GM12878 (cell line): ENCODE data around the gene ZNF790. TPM values are rescaled to one million over a fixed set of nuclear protein-coding genes. Genes with fewer than 3 reads are reported as not detected.
A peak's percentile ranks its signal among the peaks of the same experiment; 100 is the strongest.

Source experiments
- ATAC-seq: fragments of 200-7000 bp; cut with Tn5 transposase; 3 replicates; pipeline ENCODE4 v1.9.1; 2020; ENCODE audit warnings: mild to moderate bottlenecking, moderate library complexity
- BruUV-seq: library from RNA; stranded (reverse); fragments of 400-500 nt; replicated peaks from 2 replicates; lab custom pipeline; 2021; lab: Mats Ljungman, UMichigan
- CTCF ChIA-PET: fragments of 300-600 bp; sonication (Branson Sonifier 250); formaldehyde crosslinking; extraction: SDS; loops from one replicate; lab custom pipeline; 2021; ENCODE audit warnings: inconsistent platforms; lab: Yijun Ruan, JAX
- POLR2A ChIA-PET: fragments of 350-600 bp; formaldehyde crosslinking; extraction: SDS; loops from one replicate; lab custom pipeline; 2021; ENCODE audit warnings: inconsistent platforms; lab: Charles Lee
- RAD21 ChIA-PET: fragments of 300-600 bp; sonication (Branson Sonifier 250); formaldehyde crosslinking; loops from one replicate; lab custom pipeline; 2023; ENCODE audit warnings: antibody characterized with exemption; ENCODE audit not compliant: unreplicated experiment; lab: Charles Lee
- SMC1A ChIA-PET: fragments of 300-600 bp; sonication (Branson Sonifier 250); formaldehyde crosslinking; loops from one replicate; lab custom pipeline; 2023; ENCODE audit not compliant: unreplicated experiment, uncharacterized antibody; lab: Charles Lee
- DNase-seq: peaks from one replicate; pipeline ENCODE4 v3.0.0-alpha.2; 2011; ENCODE audit warnings: low read depth, low spot score
- FAIRE-seq: peaks from 3 replicates; lab custom pipeline; 2011; peaks lifted over from hg19 to GRCh38; lab: Jason Lieb, UNC
- H2AFZ ChIP-seq: 2 replicates; pipeline ENCODE4 v1.6.0; 2011; ENCODE audit warnings: low read depth, low read length, control low read depth; ENCODE audit not compliant: control insufficient read depth
- H3K27ac ChIP-seq: 2 replicates; pipeline ENCODE4 v1.5.1; 2011; ENCODE audit warnings: control low read depth; ENCODE audit not compliant: control insufficient read depth, insufficient read depth
- H3K27me3 ChIP-seq, 2 experiments: replicated peaks in 1 of 2; 2 replicates each; pipeline versions ENCODE4 v1.6.0 to v1.6.1; 2011; ENCODE audit warnings: low read length in 1 of 2; ENCODE audit not compliant: control insufficient read depth in 2 of 2, insufficient read depth in 2 of 2
- H3K36me3 ChIP-seq, 2 experiments: 2 replicates each; pipeline ENCODE4 v1.5.1; 2011; ENCODE audit warnings: low read length in 1 of 2; ENCODE audit not compliant: control insufficient read depth in 2 of 2, insufficient read depth in 2 of 2
- H3K4me1 ChIP-seq: 2 replicates; pipeline ENCODE4 v1.6.1; 2011; ENCODE audit warnings: mild to moderate bottlenecking, low read length, moderate library complexity, mixed read lengths; ENCODE audit not compliant: control insufficient read depth, insufficient read depth
- H3K4me2 ChIP-seq: 2 replicates; pipeline ENCODE4 v1.6.0; 2011; ENCODE audit warnings: control low read depth; ENCODE audit not compliant: control insufficient read depth, insufficient read depth
- H3K4me3 ChIP-seq: fragments of 200-600 bp; sonication (generic); 2 replicates; pipeline ENCODE4 v1.5.1; 2016
- H3K79me2 ChIP-seq: 2 replicates; pipeline ENCODE4 v1.6.0; 2011; ENCODE audit warnings: low read length; ENCODE audit not compliant: control insufficient read depth, insufficient read depth
- H3K9ac ChIP-seq: 2 replicates; pipeline ENCODE4 v1.8.0; 2011; ENCODE audit warnings: low read length, control low read depth, mixed read lengths; ENCODE audit not compliant: control insufficient read depth, insufficient read depth
- H3K9me3 ChIP-seq: replicated peaks from 3 replicates; pipeline ENCODE4 v1.5.1; 2011; ENCODE audit warnings: mild to moderate bottlenecking, low read length; ENCODE audit not compliant: control insufficient read depth, insufficient read depth
- H4K20me1 ChIP-seq: 2 replicates; pipeline ENCODE4 v1.6.0; 2011; ENCODE audit not compliant: control insufficient read depth, insufficient read depth
- CBX5 ChIP-seq: sonication (generic); IDR thresholded peaks from 2 replicates; pipeline ENCODE4 v1.6.1; 2016; ENCODE audit warnings: low read depth, moderate library complexity, mild to moderate bottlenecking, inconsistent platforms
- ELK1 ChIP-seq: IDR thresholded peaks from 2 replicates; pipeline ENCODE4 v1.6.1; 2012; ENCODE audit warnings: low read depth, low read length, improper control_type of control experiment
- IRF4 ChIP-seq: IDR thresholded peaks from 2 replicates; pipeline ENCODE4 v1.6.1; 2011; ENCODE audit warnings: low read depth, low read length
- KAT2A ChIP-seq: conservative IDR thresholded peaks from 2 replicates; pipeline ENCODE4 v1.6.1; 2011; ENCODE audit warnings: low read depth, low read length; ENCODE audit not compliant: control insufficient read depth
- PAX5 ChIP-seq: IDR thresholded peaks from 2 replicates; pipeline ENCODE4 v1.6.1; 2011; ENCODE audit warnings: low read depth, low read length, borderline replicate concordance
- PRDM15 ChIP-seq: fragments of 450-650 bp; formaldehyde crosslinking; IDR thresholded peaks from 2 replicates; pipeline ENCODE4 v1.4.0; 2020; ENCODE audit warnings: mild to moderate bottlenecking, moderate library complexity
- SRF ChIP-seq, 2 experiments: IDR thresholded peaks; 2 replicates each; pipeline ENCODE4 v1.6.1; 2011; ENCODE audit warnings: low read depth in 2 of 2, low read length in 2 of 2, mild to moderate bottlenecking in 1 of 2, moderate library complexity in 1 of 2
- ZBED1 ChIP-seq: IDR thresholded peaks from 2 replicates; pipeline ENCODE4 v1.6.1; 2016; ENCODE audit warnings: borderline replicate concordance
- WGBS: methylation state at CpG from one replicate; pipeline ENCODE4 v1.1.6; 2016; ENCODE audit warnings: low lambda C conversion rate; ENCODE audit not compliant: insufficient replicate concordance, insufficient coverage; ENCODE audit errors: missing lambda C conversion rate; 5-methylcytosine and 5-hydroxymethylcytosine counted together
- in situ Hi-C: fragments of 300-500 bp; cut with MboI; formaldehyde crosslinking; loops from 9 replicates; pipeline ENCODE4 v1.14.3; 2018; ENCODE audit warnings: mixed read lengths
- intact Hi-C: fragments of 100-400 bp; cut with micrococcal nuclease; formaldehyde crosslinking; loops from one replicate; pipeline ENCODE4 v1.14.2; 2022; ENCODE audit not compliant: unreplicated experiment
- polyA plus RNA-seq, 11 experiments: library from polyadenylated mRNA; depleted of rRNA in 4 of 11; unstranded in 6 of 11; stranded (reverse) in 5 of 11; fragments of >200 nt; fragmentation: Nextera tagmentation in 4 of 11; fragmentation: Illumina TruSeq in 1 of 11; extraction: Ambion mirVana in 4 of 11; extraction: Trizol in 1 of 11; gene quantifications; 1 replicate in 1 of 11; 2 replicates in 10 of 11; pipeline versions ENCODE4 v1.2.1 to v1.2.3, GENCODE V29; 2011 to 2016; ENCODE audit warnings: inconsistent platforms in 2 of 11, missing spikeins in 2 of 11, low read depth in 1 of 11
- total RNA-seq, 4 experiments: library from RNA; depleted of rRNA in 3 of 4; stranded (reverse); fragments of >200 nt in 3 of 4; fragmentation: Illumina TruSeq in 1 of 4; extraction: Trizol in 1 of 4; gene quantifications; 2 replicates each; pipeline versions ENCODE4 v1.2.1 to v1.2.3, GENCODE V29; 2013 to 2021

Gene ZNF790
- total and polyA plus RNA-seq, 10 of the 15 experiments (the other 5 are each of a cell fraction or from before 2014, with no cell fraction given), result 0.87 to 5.2 (median 2.9) TPM

- Histone ChIP-seq H3K27me3 (no peaks in the 10 kb centered on the region), H3K79me2 (0 out of 2 replicates have a peak, but pooled peaks cover 2% of the 10 kb centered on the region), H3K36me3 (peaks cover 0 to 3% of the 10 kb centered on the region in 2 experiments; a peak in 1 of 4 replicates), H4K20me1 (no peaks in the 10 kb centered on the region), H3K4me2 (peak overlapping the region; percentile 90), H3K9me3 (peaks cover 21% of the 10 kb centered on the region), H3K9ac (peak overlapping the region; percentile 71), H3K4me3 (peak overlapping the region; percentile 79), H3K4me1 (0 out of 2 replicates have a peak, but pooled peaks cover 3% of the 10 kb centered on the region), H3K27ac (peak overlapping the region; percentile 69), H2AFZ (peak overlapping the region; percentile 83)
- TF ChIP-seq PAX5 (no peak), CBX5 (0 out of 2 replicates have a peak, but pooled peaks have one; percentile 8)
- CTCF ChIA-PET, result interaction anchor here (0.6 to 1.3 kb wide), 2 partner anchors 13 to 17 kb away, joined by 4 read pairs; partner anchors contain the start of gene ZNF345
- POLR2A ChIA-PET, result interaction anchor here (1.0 to 3.3 kb wide), 2 partner anchors 12 to 150 kb away, joined by 4 to 37 read pairs; partner anchors contain the start of genes ZNF345 and ZNF567
- no TSS peak for BruUV-seq
- in situ Hi-C loops, result no loop called here
- SMC1A ChIA-PET, result interaction anchor here (1.2 to 4.6 kb wide), 2 partner anchors 12 to 15 kb away, joined by 3 to 37 read pairs; partner anchors contain the start of gene ZNF345
- DNase-seq, result no peak
- ATAC-seq, result no peak
- intact Hi-C loops, result loop anchor here (5.0 kb wide), 1 partner anchor 65 kb away; the partner anchor contains the start of gene ZNF850
- RAD21 ChIA-PET, result interaction anchor here (3.0 kb wide), 1 partner anchor 12 kb away, joined by 38 read pairs; the partner anchor contains the start of gene ZNF345
- no peak for FAIRE-seq
- 25% methylated on average over 8 of the region's 8 CpGs for WGBS
Measured at GRCh38 chr19:36837176-36837905, 846 bp downstream of the ZNF790 start.

- H2AFZ ChIP-seq, result no peak overlapping the region
- H3K79me2 ChIP-seq, result no peaks in the 10 kb centered on the region
- ChIA-PET SMC1A (no interaction called here), CTCF (no interaction called here), POLR2A (no interaction called here), RAD21 (no interaction called here)
- no peak overlapping the region for H3K4me2 ChIP-seq
- no peak overlapping the region for H3K4me3 ChIP-seq
- H3K27ac ChIP-seq, result no peak overlapping the region
- in situ Hi-C loops, result no loop called here
- peaks cover 0 to 6% of the 10 kb centered on the region in 2 experiments; a peak in 1 of 4 replicates for H3K36me3 ChIP-seq
- no peaks in the 10 kb centered on the region for H4K20me1 ChIP-seq
- H3K9ac ChIP-seq, result no peak overlapping the region
- WGBS, result 100% methylated on average over 2 of the region's 2 CpGs
- FAIRE-seq (no peak), DNase-seq (no peak), ATAC-seq (no peak)
- no TSS peak for BruUV-seq
- peaks cover 36% of the 10 kb centered on the region for H3K9me3 ChIP-seq
- H3K4me1 ChIP-seq, result no peaks in the 10 kb centered on the region
- intact Hi-C loops, result no loop called here
- H3K27me3 ChIP-seq, result no peaks in the 10 kb centered on the region
- no peak for TF ChIP-seq PRDM15
- TF ChIP-seq KAT2A, result no peak
- TF ChIP-seq IRF4, result no peak
- no peak for TF ChIP-seq ZBED1
- no peak for TF ChIP-seq SRF (IDR thresholded peaks at IDR 0.05; ENCODE audit: low read depth in 2 of 2, low read length in 2 of 2)
- TF ChIP-seq ELK1, result no peak
Measured at GRCh38 chr19:36833430-36833829, 4.8 kb downstream of the ZNF790 start.
